Cardiac muscle cell (in vitro differentiated cells and primary cell): Measurements from ENCODE around the gene ITGAV. TPM values are rescaled to one million over a fixed set of nuclear protein-coding genes. Genes with fewer than 3 reads are reported as not detected.

Source experiments
- DNase-seq, 2 donors: peaks; one replicate each; pipeline versions ENCODE4 v3.0.0 to v3.0.0-alpha.2; 2010 to 2017; ENCODE audit warnings: low read depth in 1 of 2, low spot score in 1 of 2
- H3K27ac ChIP-seq: fragments of 200-600 bp; sonication (generic); 2 replicates; pipeline ENCODE4 v1.5.1; 2016
- H3K27me3 ChIP-seq: fragments of 200-600 bp; sonication (generic); 2 replicates; pipeline ENCODE4 v1.6.0; 2016; ENCODE audit warnings: control low read depth
- H3K36me3 ChIP-seq: fragments of 200-600 bp; sonication (generic); 2 replicates; pipeline ENCODE4 v1.5.1; 2016; ENCODE audit warnings: control low read depth
- H3K4me1 ChIP-seq: fragments of 200-600 bp; sonication (generic); 2 replicates; pipeline ENCODE4 v1.8.1; 2017; ENCODE audit warnings: low read depth, mild to moderate bottlenecking, mixed run types
- H3K4me3 ChIP-seq: fragments of 200-600 bp; sonication (generic); 2 replicates; pipeline ENCODE4 v1.5.1; 2016; ENCODE audit warnings: mild to moderate bottlenecking
- H3K9me3 ChIP-seq: fragments of 200-600 bp; sonication (generic); 2 replicates; pipeline ENCODE4 v1.5.1; 2017; ENCODE audit warnings: low read depth, mild to moderate bottlenecking, control low read depth
- CTCF ChIP-seq: IDR thresholded peaks from 2 replicates; pipeline ENCODE4 v1.5.1; 2012; ENCODE audit warnings: low read depth, mild to moderate bottlenecking, low read length
- polyA plus RNA-seq: library from polyadenylated mRNA; unstranded; fragments of >200 nt; fragmentation: Nextera tagmentation; extraction: Ambion mirVana; gene quantifications from 2 replicates; pipeline ENCODE4 v1.2.1, GENCODE V29; 2016
- total RNA-seq: library from RNA; depleted of rRNA; stranded (reverse); fragments of >200 nt; gene quantifications from 2 replicates; pipeline ENCODE4 v1.2.3, GENCODE V29; 2016

ITGAV gene
- total and polyA plus RNA-seq, 2 experiments from 2014 or later, result 39.4 to 99.8 TPM

- Histone ChIP-seq H3K4me3 (no peak overlapping the region), H3K27me3 (no peaks in the 10 kb centered on the region), H3K36me3 (no peaks in the 10 kb centered on the region), H3K27ac (no peak overlapping the region), H3K4me1 (no peaks in the 10 kb centered on the region), H3K9me3 (no peaks in the 10 kb centered on the region)
- no peak for DNase-seq
- no peak for TF ChIP-seq CTCF
Measured at GRCh38 chr2:186704897-186705296, 115.0 kb downstream of the ITGAV start.

- Histone ChIP-seq H3K36me3 (no peaks in the 10 kb centered on the region), H3K4me3 (no peak overlapping the region), H3K9me3 (no peaks in the 10 kb centered on the region), H3K27ac (no peak overlapping the region), H3K27me3 (no peaks in the 10 kb centered on the region), H3K4me1 (no peaks in the 10 kb centered on the region)
- DNase-seq, result no peak
- TF ChIP-seq CTCF, result no peak
Measured at GRCh38 chr2:186709529-186710450, 119.9 kb downstream of the ITGAV start.

- Histone ChIP-seq H3K4me1 (no peaks in the 10 kb centered on the region), H3K27ac (no peak overlapping the region), H3K36me3 (no peaks in the 10 kb centered on the region), H3K27me3 (no peaks in the 10 kb centered on the region), H3K9me3 (no peaks in the 10 kb centered on the region), H3K4me3 (no peak overlapping the region)
- TF ChIP-seq CTCF, result no peak
- DNase-seq, result no peak
Measured at GRCh38 chr2:186713691-186714090, 123.8 kb downstream of the ITGAV start.

GRCh38 chr2:186714611-186715010 is 124.8 kb downstream of the ITGAV start:
- Histone ChIP-seq H3K27ac (no peak overlapping the region), H3K4me3 (no peak overlapping the region), H3K36me3 (no peaks in the 10 kb centered on the region), H3K4me1 (no peaks in the 10 kb centered on the region), H3K9me3 (no peaks in the 10 kb centered on the region), H3K27me3 (no peaks in the 10 kb centered on the region)
- TF ChIP-seq CTCF, result no peak
- no peak for DNase-seq

- Histone ChIP-seq H3K4me1 (no peaks in the 10 kb centered on the region), H3K27me3 (no peaks in the 10 kb centered on the region)
- no peak for DNase-seq
Measured at GRCh38 chr2:186716004-186716403, 126.1 kb downstream of the ITGAV start.

More at GRCh38 chr2:186716004-186716403, 126.1 kb downstream of the ITGAV start:
- no peak for TF ChIP-seq CTCF
- Histone ChIP-seq H3K36me3 (no peaks in the 10 kb centered on the region), H3K9me3 (no peaks in the 10 kb centered on the region), H3K4me3 (no peak overlapping the region), H3K27ac (no peak overlapping the region)
